HUES48 (cell line): Measurements from ENCODE around the gene DNAJC28.
A peak's percentile ranks its signal among the peaks of the same experiment; 100 is the strongest.
"Not testable (repeated sequence)": the region's sequence is repeated elsewhere in the genome, so short reads cannot be mapped to it uniquely, and the experiment has no call there.

Experiments used
- H3K27ac ChIP-seq: one replicate; pipeline ENCODE4 v1.7.0; 2013; ENCODE audit warnings: low read depth, low read length, inconsistent platforms
- H3K27me3 ChIP-seq: 2 replicates; pipeline ENCODE4 v1.6.1; 2013; ENCODE audit warnings: mild to moderate bottlenecking, low read length; ENCODE audit not compliant: control insufficient read depth, insufficient read depth
- H3K36me3 ChIP-seq: 2 replicates; pipeline ENCODE4 v1.6.1; 2013; ENCODE audit warnings: low read length; ENCODE audit not compliant: control insufficient read depth, insufficient read depth
- H3K4me1 ChIP-seq: 2 replicates; pipeline ENCODE4 v1.6.1; 2013; ENCODE audit warnings: mild to moderate bottlenecking, low read length; ENCODE audit not compliant: control insufficient read depth, insufficient read depth
- H3K4me3 ChIP-seq: 2 replicates; pipeline ENCODE4 v1.5.1; 2013; ENCODE audit warnings: mild to moderate bottlenecking, low read depth, low read length
- H3K9ac ChIP-seq: 2 replicates; pipeline ENCODE4 v1.6.1; 2013; ENCODE audit warnings: mild to moderate bottlenecking, low read depth, low read length, moderate library complexity
- H3K9me3 ChIP-seq: 2 replicates; pipeline ENCODE4 v1.6.1; 2013; ENCODE audit warnings: low read length; ENCODE audit not compliant: control insufficient read depth, insufficient read depth

Gene DNAJC28

GRCh38 chr21:33481314-33481943 is 10.1 kb downstream of the DNAJC28 start:
- Histone ChIP-seq H3K9me3 (no peaks in the 10 kb centered on the region), H3K9ac (no peak overlapping the region), H3K27ac (no peak overlapping the region), H3K27me3 (no peaks in the 10 kb centered on the region), H3K4me1 (peaks cover 5% of the 10 kb centered on the region; the same call in 1 of the 2 replicates), H3K4me3 (no peak overlapping the region), H3K36me3 (no peaks in the 10 kb centered on the region)

DNA sequence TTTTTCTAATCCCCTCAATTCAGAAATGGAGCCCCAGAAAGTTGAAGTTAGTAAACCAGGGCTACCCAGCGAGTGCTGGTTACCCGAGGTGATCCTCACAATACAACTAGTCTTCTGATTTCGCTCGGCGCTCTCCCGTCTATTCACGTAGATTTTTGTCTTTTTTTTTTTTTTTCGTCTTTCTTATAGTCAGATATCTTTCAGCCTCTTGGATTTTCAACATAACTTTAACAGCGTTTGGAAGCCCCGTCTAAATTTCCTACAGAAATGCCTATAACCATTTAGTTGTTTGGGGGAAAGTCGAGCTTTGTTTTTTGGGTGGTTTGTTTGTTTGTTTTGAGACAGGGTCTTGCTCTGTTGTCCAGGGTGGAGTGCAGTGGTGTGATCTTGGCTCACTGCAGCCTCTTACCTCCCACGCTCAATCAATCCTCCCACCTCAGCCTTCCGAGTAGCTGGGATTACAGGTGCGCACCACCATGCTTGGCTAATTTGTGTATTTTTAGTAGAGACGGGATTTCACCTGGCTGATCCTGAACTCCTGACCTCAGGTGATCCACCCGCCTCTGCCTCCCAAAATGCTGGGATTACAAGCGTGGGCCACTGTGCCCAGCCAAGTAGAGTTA is 10.9 kb downstream of the DNAJC28 start:
- Histone ChIP-seq H3K4me3 (peak overlapping the region; percentile 67), H3K36me3 (no peaks in the 10 kb centered on the region), H3K27ac (peak overlapping the region; percentile 83), H3K9ac (peak overlapping the region; percentile 62), H3K27me3 (no peaks in the 10 kb centered on the region), H3K4me1 (peaks cover 5% of the 10 kb centered on the region; the same call in 1 of the 2 replicates), H3K9me3 (no peaks in the 10 kb centered on the region)

- Histone ChIP-seq H3K36me3 (no peaks in the 10 kb centered on the region), H3K9me3 (no peaks in the 10 kb centered on the region)
These were observed 11.6 kb downstream of the DNAJC28 start, which contains the start of gene TMEM50B for GRCh38 chr21:33479679-33480480. Gene TMEM50B (minus strand): TSS chr21:33479974. CDS start chr21:33468885, 11,089 bp downstream.

DNA sequence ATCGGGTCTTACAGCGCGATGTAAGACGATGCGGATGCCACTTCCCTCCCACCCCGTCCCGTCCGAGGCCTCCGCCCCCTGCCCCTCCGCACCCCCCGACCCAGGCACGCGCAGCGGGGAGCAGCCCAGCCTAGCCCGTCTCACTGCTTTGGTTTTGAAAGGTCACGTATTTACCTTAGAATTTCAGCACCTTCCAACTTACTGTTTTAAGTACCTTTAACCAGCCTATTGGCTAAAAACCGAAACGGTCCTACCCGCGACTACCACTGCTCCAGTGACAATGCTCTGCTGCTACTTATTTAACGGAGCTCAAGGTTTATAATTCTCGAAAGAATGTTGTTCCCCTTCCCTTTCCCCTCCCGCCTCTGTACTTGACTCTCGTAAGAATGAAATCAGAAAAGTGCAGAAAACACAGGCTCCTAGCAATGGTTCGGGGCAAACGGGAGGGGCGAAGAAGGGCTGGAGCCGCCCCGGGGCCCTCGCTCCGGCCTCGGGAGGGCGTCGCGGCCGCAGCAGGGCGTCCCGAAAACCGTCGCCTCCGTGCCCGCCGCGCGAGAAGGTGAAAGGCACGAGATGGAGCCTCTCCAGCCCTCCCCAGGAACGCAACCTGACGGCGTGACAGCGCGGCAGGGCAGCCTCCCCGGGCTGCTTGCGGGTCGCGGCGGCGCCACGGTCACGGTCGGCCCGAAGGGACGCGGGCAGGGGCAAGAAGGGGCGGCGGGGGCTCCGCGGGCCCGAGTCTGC is 12.4 kb downstream of the DNAJC28 start:
- Histone ChIP-seq H3K36me3 (no peaks in the 10 kb centered on the region), H3K27ac (peak overlapping the region; percentile 82)

More at GRCh38 chr21:33479679-33480480, 11.6 kb downstream of the DNAJC28 start, which contains the start of gene TMEM50B:
- no peaks in the 10 kb centered on the region for H3K27me3 ChIP-seq
- peak within 1 kb of the TSS; percentile 62 for H3K9ac ChIP-seq
- H3K27ac ChIP-seq: peak within 1 kb of the TSS; percentile 83
- H3K4me3 ChIP-seq: peak within 1 kb of the TSS; percentile 77
- peaks cover 5% of the 10 kb centered on the region; the same call in 1 of the 2 replicates for H3K4me1 ChIP-seq

GRCh38 chr21:33478182-33478581 is 13.3 kb downstream of the DNAJC28 start:
- Histone ChIP-seq H3K9me3 (no peaks in the 10 kb centered on the region), H3K36me3 (no peaks in the 10 kb centered on the region), H3K27ac (no peak overlapping the region), H3K27me3 (no peaks in the 10 kb centered on the region), H3K9ac (no peak overlapping the region), H3K4me1 (peaks cover 5% of the 10 kb centered on the region; the same call in 1 of the 2 replicates), H3K4me3 (peak overlapping the region; percentile 77)

More for the DNA sequence above, 12.4 kb downstream of the DNAJC28 start:
- Histone ChIP-seq H3K9me3 (no peaks in the 10 kb centered on the region), H3K4me3 (peak overlapping the region; percentile 77), H3K4me1 (peaks cover 5% of the 10 kb centered on the region; the same call in 1 of the 2 replicates), H3K27me3 (no peaks in the 10 kb centered on the region), H3K9ac (peak overlapping the region; percentile 53; the same call in 1 of the 2 replicates)

DNA sequence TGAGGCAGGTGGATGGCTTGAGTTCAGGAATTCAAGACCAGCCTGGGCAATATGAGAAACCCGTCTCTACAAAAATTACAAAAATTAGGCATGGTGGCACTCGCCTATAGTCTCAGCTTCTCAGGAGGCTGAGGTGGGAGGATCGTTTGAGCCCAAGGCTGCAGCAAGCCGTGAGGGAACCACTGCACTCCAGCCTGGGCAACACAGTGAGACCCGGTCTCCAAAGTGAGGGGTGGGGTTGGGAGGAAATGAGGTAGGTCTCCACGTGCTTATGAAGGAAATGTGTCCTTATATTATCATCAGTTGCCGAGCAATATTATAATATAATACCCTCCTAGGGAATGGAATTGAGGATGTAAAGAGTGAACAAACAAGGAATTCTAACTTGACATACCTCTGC is 14.4 kb downstream of the DNAJC28 start:
- Histone ChIP-seq H3K4me3 (no peak overlapping the region), H3K4me1 (peaks cover 5% of the 10 kb centered on the region; the same call in 1 of the 2 replicates), H3K27me3 (no peaks in the 10 kb centered on the region), H3K9me3 (no peaks in the 10 kb centered on the region), H3K36me3 (no peaks in the 10 kb centered on the region), H3K9ac (no peak overlapping the region), H3K27ac (no peak overlapping the region)

GRCh38 chr21:33473344-33473743 is 18.2 kb downstream of the DNAJC28 start:
- Histone ChIP-seq H3K27ac (no peak overlapping the region), H3K27me3 (no peaks in the 10 kb centered on the region), H3K36me3 (no peaks in the 10 kb centered on the region)

DNA sequence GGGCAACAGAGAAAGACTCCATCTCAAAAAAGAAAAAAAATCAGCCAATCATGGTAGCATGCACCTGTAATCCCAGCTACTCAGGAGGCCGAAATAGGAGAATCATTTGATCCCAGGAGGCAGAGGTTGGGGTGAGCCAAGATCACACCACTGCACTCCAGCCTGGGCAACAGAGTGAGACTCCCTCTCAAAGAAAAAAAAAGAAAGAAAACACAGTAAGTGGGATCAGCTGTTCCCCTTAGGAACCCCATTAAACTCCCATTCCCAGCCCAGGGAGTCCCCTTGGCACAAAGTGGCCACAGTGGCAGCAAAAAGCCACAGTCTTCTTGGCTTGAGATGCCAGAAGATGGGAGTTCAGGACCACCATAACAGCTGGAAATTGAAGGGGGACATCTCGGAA is 20.8 kb downstream of the DNAJC28 start:
- Histone ChIP-seq H3K9ac (no peak overlapping the region), H3K27me3 (no peaks in the 10 kb centered on the region), H3K9me3 (no peaks in the 10 kb centered on the region)

More at GRCh38 chr21:33473344-33473743, 18.2 kb downstream of the DNAJC28 start:
- Histone ChIP-seq H3K4me3 (no peak overlapping the region), H3K9ac (no peak overlapping the region), H3K9me3 (no peaks in the 10 kb centered on the region), H3K4me1 (peaks cover 2% of the 10 kb centered on the region; the same call in 1 of the 2 replicates)

GRCh38 chr21:33469183-33469582 is 22.3 kb downstream of the DNAJC28 start:
- not testable (repeated sequence) for H3K27me3 ChIP-seq, H3K4me1 ChIP-seq, H3K36me3 ChIP-seq, H3K9me3 ChIP-seq, H3K27ac ChIP-seq, H3K9ac ChIP-seq, H3K4me3 ChIP-seq

More for the DNA sequence above, 20.8 kb downstream of the DNAJC28 start:
- Histone ChIP-seq H3K4me1 (no peaks in the 10 kb centered on the region), H3K4me3 (no peak overlapping the region), H3K36me3 (no peaks in the 10 kb centered on the region), H3K27ac (no peak overlapping the region)

DNA sequence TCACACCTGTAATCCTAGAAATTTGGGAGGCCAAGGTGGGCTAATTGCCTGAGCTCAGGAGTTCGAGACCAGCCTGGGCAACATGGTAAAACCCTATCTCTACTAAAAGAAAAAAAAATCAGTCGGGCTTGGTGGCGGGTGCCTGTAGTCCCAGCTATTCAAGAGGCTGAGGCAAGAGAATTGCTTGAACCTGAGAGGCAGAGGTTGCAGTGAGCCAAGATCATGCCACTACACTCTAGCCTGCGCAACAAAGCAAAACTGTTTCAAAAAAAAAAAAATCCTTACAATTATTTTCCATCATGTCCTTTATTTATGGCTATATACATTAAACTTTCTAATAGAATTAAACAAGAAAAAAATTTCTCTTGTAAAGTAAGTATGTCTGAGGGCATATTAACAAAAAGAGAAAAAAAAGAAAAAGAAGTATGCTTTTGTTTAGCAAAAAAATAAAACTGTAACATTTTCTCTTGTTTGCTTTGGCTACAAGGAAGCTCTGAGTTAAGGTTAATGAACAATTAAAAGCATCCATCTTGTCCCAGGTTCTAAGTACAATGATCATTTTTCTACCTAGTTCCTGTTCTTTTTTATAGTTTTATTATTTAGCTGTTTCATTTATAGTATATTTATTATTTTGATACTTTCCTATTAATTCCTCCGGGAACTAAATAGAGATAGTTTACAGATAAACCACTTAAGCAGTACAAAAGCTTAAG is 29.8 kb downstream of the DNAJC28 start:
- no peaks in the 10 kb centered on the region for H3K9me3 ChIP-seq
- H3K4me1 ChIP-seq: no peaks in the 10 kb centered on the region
- H3K9ac ChIP-seq: no peak overlapping the region
- no peak overlapping the region for H3K27ac ChIP-seq
- H3K27me3 ChIP-seq: no peaks in the 10 kb centered on the region
- no peak overlapping the region for H3K4me3 ChIP-seq
- H3K36me3 ChIP-seq: peaks cover 21% of the 10 kb centered on the region
